Ovary (tissue), 9 donors: ENCODE results near the gene CFAP141. TPM values are rescaled to one million over a fixed set of nuclear protein-coding genes. Genes with fewer than 3 reads are reported as not detected.

Source experiments
- DNase-seq, 5 donors: peaks; one replicate each; pipeline ENCODE4 v3.0.0-alpha.2; 2019 to 2020
- H3K27ac ChIP-seq, 2 donors: fragments of 200-600 bp; one replicate each; pipeline versions ENCODE4 v1.5.1 to v1.8.0; 2019 to 2022
- H3K27me3 ChIP-seq: fragments of 200-600 bp; one replicate; pipeline ENCODE4 v1.8.0; 2022
- H3K36me3 ChIP-seq: fragments of 200-600 bp; sonication (generic); one replicate; pipeline ENCODE4 v1.5.1; 2019
- H3K4me1 ChIP-seq: one replicate; pipeline ENCODE4 v1.8.1; 2013; ENCODE audit warnings: mild to moderate bottlenecking, moderate library complexity; ENCODE audit not compliant: insufficient read depth
- H3K4me3 ChIP-seq: fragments of 200-600 bp; sonication (generic); one replicate; pipeline ENCODE4 v1.5.1; 2017
- H3K9me3 ChIP-seq, 2 donors: fragments of 200-600 bp in 1 of 2; sonication (generic) in 1 of 2; one replicate each; pipeline versions ENCODE4 v1.5.1 to v1.8.1; 2013 to 2019; ENCODE audit warnings: mild to moderate bottlenecking in 1 of 2, moderate library complexity in 1 of 2
- CTCF ChIP-seq, 3 donors: fragments of 450-650 bp in 2 of 3; fragments of 200-600 bp in 1 of 3; IDR thresholded peaks; one replicate each; pipeline versions ENCODE4 v1.5.1 to v1.8.0; 2016 to 2022; ENCODE audit warnings: antibody characterized with exemption in 3 of 3, mild to moderate bottlenecking in 1 of 3
- EP300 ChIP-seq: sonication (generic); formaldehyde crosslinking; IDR thresholded peaks from one replicate; pipeline ENCODE4 v1.6.1; 2017; ENCODE audit warnings: antibody characterized with exemption
- POLR2A ChIP-seq: fragments of 450-650 bp; IDR thresholded peaks from one replicate; pipeline ENCODE4 v1.6.1; 2017; ENCODE audit warnings: antibody characterized with exemption, mild to moderate bottlenecking, moderate library complexity
- WGBS, 3 donors: extraction: QIAGEN DNeasy Blood & Tissue Kit in 1 of 3; methylation state at CpG; one replicate each; pipeline versions ENCODE4 v1.1.5 to v1.1.7; 2013 to 2017; 5-methylcytosine and 5-hydroxymethylcytosine counted together
- intact Hi-C, 4 donors: fragments of 100-400 bp; cut with DNase I; formaldehyde crosslinking; loops; one replicate each; pipeline versions ENCODE4 v1.11.0 to v1.15.1; 2022 to 2023
- polyA plus RNA-seq, 2 donors: library from polyadenylated mRNA; stranded (reverse); fragments of 200-250 nt in 1 of 2; fragments of 350-450 nt in 1 of 2; fragmentation: Illumina TruSeq in 1 of 2; extraction: RNeasy Lipid Tissue Mini Kit (QIAGEN cat#74804) in 1 of 2; gene quantifications; one replicate each; pipeline ENCODE4 v1.2.3, GENCODE V29; 2013 to 2014
- total RNA-seq, 7 donors: library from RNA; depleted of rRNA in 2 of 7; stranded (reverse); fragments of >200 nt in 2 of 7; fragmentation: NEBNext Ultra II Directional in 3 of 7; extraction: Animal tissue kit (Norgen Biotek cat#: 25700) in 3 of 7; gene quantifications; one replicate each; pipeline versions ENCODE4 v1.1.0 to v1.2.4, GENCODE V29; 2016 to 2023
- donor health status: DM: no; HTN: no; CAD: no; lungs with moderate emphysema.
- donor health status: DM: no; HTN: no; CAD: no.
- donor health status: Bipolar disorder and iron deficiency.
- donor health status: DM: yes; HTN: yes; CAD: no.
- donor health status: DM: no; HTN: no; CAD: no.
- donor health status: DM: yes; HTN: yes; CAD: no.

CFAP141 gene
- total and polyA plus RNA-seq, 9 donors, result 2.4 TPM; not detected in 8

- Histone ChIP-seq H3K36me3 (no peaks in the 10 kb centered on the region), H3K4me1 (peaks cover 3% of the 10 kb centered on the region), H3K27ac (peak overlapping the region; percentile 96 to 97), H3K9me3 (no peaks in the 10 kb centered on the region), H3K4me3 (peak overlapping the region; percentile 93), H3K27me3 (no peaks in the 10 kb centered on the region)
- 1% methylated on average over 33 of the region's 33 CpGs for WGBS, 3 donors
- no peak for TF ChIP-seq EP300
- TF ChIP-seq POLR2A, result peak; percentile 34
- intact Hi-C loops, result no loop called here
- DNase-seq, result peak in 1 of 5 donors; percentile 80
Measured at GRCh38 chr1:154220970-154221277, 14.8 kb upstream of the CFAP141 start.

- peaks cover 3% of the 10 kb centered on the region for H3K4me1 ChIP-seq
- TF ChIP-seq POLR2A, result peak; percentile 70
- peak in 1 of 3 donors; percentile 11 for TF ChIP-seq CTCF (IDR thresholded peaks at IDR 0.05)
- TF ChIP-seq EP300, result peak; percentile 99
- H3K27ac ChIP-seq, result peak within 1 kb of the TSS; percentile 96 to 97
- WGBS, 3 donors, result 0 to 1% (median 0%) methylated on average over 73 of the region's 73 CpGs
- peak; percentile 99 to 100 (median 99) for DNase-seq
- H3K9me3 ChIP-seq, result no peaks in the 10 kb centered on the region
- peak within 1 kb of the TSS; percentile 93 for H3K4me3 ChIP-seq
- H3K27me3 ChIP-seq, result no peaks in the 10 kb centered on the region
- H3K36me3 ChIP-seq, result no peaks in the 10 kb centered on the region
- intact Hi-C loops, result no loop called here
Measured at GRCh38 chr1:154220071-154220969, 14.2 kb upstream of the CFAP141 start, which contains the start of gene UBAP2L. TSS of gene UBAP2L (plus strand) at chr1:154220955. CDS start at chr1:154225124, 4,169 bp downstream.

- H3K36me3 ChIP-seq, result no peaks in the 10 kb centered on the region
- H3K4me3 ChIP-seq, result peak overlapping the region; percentile 93
- peaks cover 3% of the 10 kb centered on the region for H3K4me1 ChIP-seq
- peak overlapping the region; percentile 95 to 96 for H3K27ac ChIP-seq
- no peak for DNase-seq
- intact Hi-C loops, result no loop called here
- TF ChIP-seq EP300 (no peak), POLR2A (no peak), CTCF (IDR thresholded peaks at IDR 0.05) (no peak)
- no peaks in the 10 kb centered on the region for H3K9me3 ChIP-seq
- 7 to 15% (median 7%) methylated on average over 5 of the region's 5 CpGs for WGBS, 3 donors
- no peaks in the 10 kb centered on the region for H3K27me3 ChIP-seq
Measured at GRCh38 chr1:154219541-154219940, 13.4 kb upstream of the CFAP141 start.

- WGBS, 3 donors, result 61 to 74% (median 67%) methylated on average over 3 of the region's 3 CpGs
- H3K36me3 ChIP-seq, result no peaks in the 10 kb centered on the region
- intact Hi-C loops, result no loop called here
- no peak overlapping the region for H3K4me3 ChIP-seq
- no peaks in the 10 kb centered on the region for H3K9me3 ChIP-seq
- no peak for DNase-seq
- TF ChIP-seq EP300, result no peak
- no peak for TF ChIP-seq CTCF (IDR thresholded peaks at IDR 0.05)
- TF ChIP-seq POLR2A, result no peak
- no peak overlapping the region for H3K27ac ChIP-seq
- peaks cover 3% of the 10 kb centered on the region for H3K4me1 ChIP-seq
- no peaks in the 10 kb centered on the region for H3K27me3 ChIP-seq
Measured at GRCh38 chr1:154218545-154218944, 12.4 kb upstream of the CFAP141 start.

GRCh38 chr1:154213274-154213673 lies 7.1 kb upstream of the CFAP141 start:
- Histone ChIP-seq H3K9me3 (no peaks in the 10 kb centered on the region), H3K4me1 (no peaks in the 10 kb centered on the region), H3K4me3 (no peak overlapping the region), H3K27ac (no peak overlapping the region), H3K36me3 (no peaks in the 10 kb centered on the region), H3K27me3 (no peaks in the 10 kb centered on the region)
- TF ChIP-seq POLR2A (no peak), EP300 (no peak), CTCF (IDR thresholded peaks at IDR 0.05) (no peak)
- WGBS, 3 donors, result 86 to 94% (median 93%) methylated on average over 1 of the region's 1 CpG
- intact Hi-C loops, result no loop called here
- DNase-seq, result no peak
